Measurements from ENCODE around the gene STUM. TPM values are rescaled to one million over a fixed set of nuclear protein-coding genes. Genes with fewer than 3 reads are reported as not detected.
A peak's percentile ranks its signal among the peaks of the same experiment; 100 is the strongest.

STUM gene
- total and polyA plus RNA-seq, 2 donors from 2014 or later = 1.6 to 1.9 TPM

GRCh38 chr1:226642421-226642820 lies 93.9 kb downstream of the STUM start:
- intact Hi-C loops (cut with DNase I) = no loop called here
- peaks cover under 1 to 19% (median 9%) of the 10 kb centered on the region in 3 donors for H3K36me3 ChIP-seq (ENCODE audit: control insufficient read depth in 2 of 3, insufficient read depth in 3 of 3, low read length in 3 of 3)
- no peak overlapping the region for H3K9ac ChIP-seq (ENCODE audit: low read length in 3 of 3)

GRCh38 chr1:226643177-226643576 lies 94.6 kb downstream of the STUM start:
- FAIRE-seq (no peak), DNase-seq (peak in 1 of 5 donors; percentile 63)
- Histone ChIP-seq H3K9me3 (ENCODE audit: control insufficient read depth in 2 of 3, insufficient read depth in 1 of 3, low read length in 3 of 3) (no peaks in the 10 kb centered on the region), H3K27ac (ENCODE audit: low read depth in 2 of 2, low read length in 2 of 2) (no peak overlapping the region), H3K27me3 (ENCODE audit: control insufficient read depth, insufficient read depth, low read length) (no peaks in the 10 kb centered on the region), H3K36me3 (ENCODE audit: control insufficient read depth in 2 of 3, insufficient read depth in 3 of 3, low read length in 3 of 3) (peaks cover 2 to 24% (median 15%) of the 10 kb centered on the region in 3 donors), H3K4me1 (ENCODE audit: control insufficient read depth in 2 of 3, insufficient read depth in 2 of 3, low read depth in 1 of 3, low read length in 3 of 3) (no peaks in the 10 kb centered on the region), H3K4me3 (ENCODE audit: low read length in 3 of 3) (no peak overlapping the region), H3K9ac (ENCODE audit: low read length in 3 of 3) (no peak overlapping the region)
- intact Hi-C loops (cut with DNase I) = no loop called here
- no peak for TF ChIP-seq CTCF (IDR thresholded peaks at IDR 0.05; ENCODE audit: borderline replicate concordance, extremely low read depth, insufficient read depth)

More at GRCh38 chr1:226642421-226642820, 93.9 kb downstream of the STUM start:
- no peaks in the 10 kb centered on the region for H3K9me3 ChIP-seq (ENCODE audit: control insufficient read depth in 2 of 3, insufficient read depth in 1 of 3, low read length in 3 of 3)
- DNase-seq (peak in 1 of 5 donors; percentile 59), FAIRE-seq (no peak)
- no peak overlapping the region for H3K27ac ChIP-seq (ENCODE audit: low read depth in 2 of 2, low read length in 2 of 2)
- no peaks in the 10 kb centered on the region for H3K27me3 ChIP-seq (ENCODE audit: control insufficient read depth, insufficient read depth, low read length)
- H3K4me3 ChIP-seq (ENCODE audit: low read length in 3 of 3) = no peak overlapping the region
- no peaks in the 10 kb centered on the region for H3K4me1 ChIP-seq (ENCODE audit: control insufficient read depth in 2 of 3, insufficient read depth in 2 of 3, low read depth in 1 of 3, low read length in 3 of 3)
- no peak for TF ChIP-seq CTCF (IDR thresholded peaks at IDR 0.05; ENCODE audit: borderline replicate concordance, extremely low read depth, insufficient read depth)

GRCh38 chr1:226643611-226644540 lies 95.3 kb downstream of the STUM start:
- no peak for FAIRE-seq
- Histone ChIP-seq H3K4me3 (ENCODE audit: low read length in 3 of 3) (no peak overlapping the region), H3K27me3 (ENCODE audit: control insufficient read depth, insufficient read depth, low read length) (no peaks in the 10 kb centered on the region), H3K9ac (ENCODE audit: low read length in 3 of 3) (no peak overlapping the region), H3K4me1 (ENCODE audit: control insufficient read depth in 2 of 3, insufficient read depth in 2 of 3, low read depth in 1 of 3, low read length in 3 of 3) (no peaks in the 10 kb centered on the region), H3K36me3 (ENCODE audit: control insufficient read depth in 2 of 3, insufficient read depth in 3 of 3, low read length in 3 of 3) (peaks cover 2 to 28% (median 15%) of the 10 kb centered on the region in 3 donors), H3K9me3 (ENCODE audit: control insufficient read depth in 2 of 3, insufficient read depth in 1 of 3, low read length in 3 of 3) (no peaks in the 10 kb centered on the region), H3K27ac (ENCODE audit: low read depth in 2 of 2, low read length in 2 of 2) (no peak overlapping the region)
- no peak for TF ChIP-seq CTCF (IDR thresholded peaks at IDR 0.05; ENCODE audit: borderline replicate concordance, extremely low read depth, insufficient read depth)
- peak in 1 of 5 donors; percentile 72 for DNase-seq
- intact Hi-C loops (cut with DNase I) = no loop called here
